ENCODE results near the gene RPA3. TPM values are rescaled to one million over a fixed set of nuclear protein-coding genes. Genes with fewer than 3 reads are reported as not detected.

The RPA3 gene
- total and polyA plus RNA-seq, 2 experiments from 2014 or later: 16.3 to 71.8 TPM

- 96 to 99% methylated on average over 4 of the region's 4 CpGs for WGBS, 2 experiments (ENCODE audit: low coverage in 1 of 2, low lambda C conversion rate in 2 of 2, missing lambda C conversion rate in 2 of 2)
- Histone ChIP-seq H3K4me3 (no peak overlapping the region), H3F3A (ENCODE audit: insufficient read depth) (no peaks in the 10 kb centered on the region), H3K27ac (no peak overlapping the region), H2AFZ (no peak overlapping the region), H3K36me3 (ENCODE audit: low read depth) (no peaks in the 10 kb centered on the region), H3K9ac (no peak overlapping the region), H3K9me3 (ENCODE audit: low read depth) (no peaks in the 10 kb centered on the region), H3K4me2 (ENCODE audit: unreplicated experiment) (no peak overlapping the region), H3K4me1 (ENCODE audit: insufficient read depth) (peaks cover 18% of the 10 kb centered on the region), H3K79me2 (ENCODE audit: insufficient read depth) (no peaks in the 10 kb centered on the region), H4K20me1 (ENCODE audit: insufficient read depth) (no peaks in the 10 kb centered on the region; the same call in 1 of the 2 replicates), H3K27me3 (replicated peaks; ENCODE audit: insufficient read depth) (no peaks in the 10 kb centered on the region), H3K9me2 (ENCODE audit: insufficient read depth) (no peaks in the 10 kb centered on the region)
- no peak for DNase-seq
- in situ Hi-C loops (cut with MboI): no loop called here
- TF ChIP-seq EZH2 (IDR thresholded peaks at IDR 0.05; ENCODE audit: insufficient read depth, poor library complexity, severe bottlenecking) (no peak), EZH2phosphoT487 (IDR thresholded peaks at IDR 0.05; ENCODE audit: insufficient read depth, low read depth) (no peak)
Measured at GRCh38 chr7:7704867-7705266, 13.5 kb downstream of the RPA3 start.

- no peak overlapping the region for H2AFZ ChIP-seq
- in situ Hi-C loops (cut with MboI): no loop called here
- H3K27ac ChIP-seq: no peak overlapping the region
- no peak overlapping the region for H3K4me2 ChIP-seq (ENCODE audit: unreplicated experiment)
- WGBS, 2 experiments (ENCODE audit: low coverage in 1 of 2, low lambda C conversion rate in 2 of 2, missing lambda C conversion rate in 2 of 2): 77 to 83% methylated on average over 7 of the region's 7 CpGs
- no peaks in the 10 kb centered on the region for H3K27me3 ChIP-seq (replicated peaks; ENCODE audit: insufficient read depth)
- no peak for TF ChIP-seq EZH2phosphoT487 (IDR thresholded peaks at IDR 0.05; ENCODE audit: insufficient read depth, low read depth)
- TF ChIP-seq EZH2 (IDR thresholded peaks at IDR 0.05; ENCODE audit: insufficient read depth, poor library complexity, severe bottlenecking): no peak
- H3K79me2 ChIP-seq (ENCODE audit: insufficient read depth): no peaks in the 10 kb centered on the region
- H3K9me2 ChIP-seq (ENCODE audit: insufficient read depth): no peaks in the 10 kb centered on the region
- H4K20me1 ChIP-seq (ENCODE audit: insufficient read depth): no peaks in the 10 kb centered on the region; the same call in 1 of the 2 replicates
- no peak overlapping the region for H3K4me3 ChIP-seq
- no peaks in the 10 kb centered on the region for H3K9me3 ChIP-seq (ENCODE audit: low read depth)
- H3K9ac ChIP-seq: no peak overlapping the region
- DNase-seq: no peak
- H3K4me1 ChIP-seq (ENCODE audit: insufficient read depth): peaks cover 18% of the 10 kb centered on the region
- no peaks in the 10 kb centered on the region for H3K36me3 ChIP-seq (ENCODE audit: low read depth)
- no peaks in the 10 kb centered on the region for H3F3A ChIP-seq (ENCODE audit: insufficient read depth)
Measured at GRCh38 chr7:7703427-7703826, 15.0 kb downstream of the RPA3 start.

- H4K20me1 ChIP-seq (ENCODE audit: insufficient read depth): no peaks in the 10 kb centered on the region; the same call in 1 of the 2 replicates
- WGBS, 2 experiments (ENCODE audit: low coverage in 1 of 2, low lambda C conversion rate in 2 of 2, missing lambda C conversion rate in 2 of 2): 4 to 11% methylated on average over 4 of the region's 4 CpGs
- H3K4me3 ChIP-seq: no peak overlapping the region
- H3K4me2 ChIP-seq (ENCODE audit: unreplicated experiment): peak overlapping the region; percentile 30
- TF ChIP-seq EZH2 (IDR thresholded peaks at IDR 0.05; ENCODE audit: insufficient read depth, poor library complexity, severe bottlenecking) (no peak), EZH2phosphoT487 (IDR thresholded peaks at IDR 0.05; ENCODE audit: insufficient read depth, low read depth) (no peak)
- peak; percentile 69 for DNase-seq
- 0 out of 2 replicates have a peak overlapping the region, but pooled peaks have one; percentile 6 for H2AFZ ChIP-seq
- in situ Hi-C loops (cut with MboI): no loop called here
- H3K27me3 ChIP-seq (replicated peaks; ENCODE audit: insufficient read depth): no peaks in the 10 kb centered on the region
- H3K9me3 ChIP-seq (ENCODE audit: low read depth): no peaks in the 10 kb centered on the region
- H3K27ac ChIP-seq: no peak overlapping the region
- peaks cover 16% of the 10 kb centered on the region for H3K4me1 ChIP-seq (ENCODE audit: insufficient read depth)
- no peak overlapping the region; the same call in 1 of the 2 replicates for H3K9ac ChIP-seq
- no peaks in the 10 kb centered on the region for H3K9me2 ChIP-seq (ENCODE audit: insufficient read depth)
- H3K36me3 ChIP-seq (ENCODE audit: low read depth): no peaks in the 10 kb centered on the region
- no peaks in the 10 kb centered on the region for H3K79me2 ChIP-seq (ENCODE audit: insufficient read depth)
- H3F3A ChIP-seq (ENCODE audit: insufficient read depth): 0 out of 2 replicates have a peak, but pooled peaks cover 2% of the 10 kb centered on the region
Measured at GRCh38 chr7:7702826-7703225, 15.6 kb downstream of the RPA3 start.

- no peak overlapping the region for H3K4me3 ChIP-seq
- H3K9me2 ChIP-seq (ENCODE audit: insufficient read depth): no peaks in the 10 kb centered on the region
- H4K20me1 ChIP-seq (ENCODE audit: insufficient read depth): no peaks in the 10 kb centered on the region; the same call in 1 of the 2 replicates
- in situ Hi-C loops (cut with MboI): no loop called here
- peaks cover 15% of the 10 kb centered on the region; the same call in 1 of the 2 replicates for H3F3A ChIP-seq (ENCODE audit: insufficient read depth)
- H3K36me3 ChIP-seq (ENCODE audit: low read depth): no peaks in the 10 kb centered on the region
- 0 out of 2 replicates have a peak, but pooled peaks cover 3% of the 10 kb centered on the region for H3K79me2 ChIP-seq (ENCODE audit: insufficient read depth)
- H3K4me2 ChIP-seq (ENCODE audit: unreplicated experiment): no peak overlapping the region
- no peak for DNase-seq
- H3K4me1 ChIP-seq (ENCODE audit: insufficient read depth): peaks cover 20% of the 10 kb centered on the region
- TF ChIP-seq EZH2 (IDR thresholded peaks at IDR 0.05; ENCODE audit: insufficient read depth, poor library complexity, severe bottlenecking) (no peak), EZH2phosphoT487 (IDR thresholded peaks at IDR 0.05; ENCODE audit: insufficient read depth, low read depth) (no peak)
- no peaks in the 10 kb centered on the region for H3K9me3 ChIP-seq (ENCODE audit: low read depth)
- H2AFZ ChIP-seq: no peak overlapping the region
- H3K9ac ChIP-seq: no peak overlapping the region
- no peak overlapping the region for H3K27ac ChIP-seq
- no peaks in the 10 kb centered on the region for H3K27me3 ChIP-seq (replicated peaks; ENCODE audit: insufficient read depth)
- 88 to 100% methylated on average over 1 of the region's 1 CpG for WGBS, 2 experiments (ENCODE audit: low coverage in 1 of 2, low lambda C conversion rate in 2 of 2, missing lambda C conversion rate in 2 of 2)
Measured at GRCh38 chr7:7701527-7701926, 16.9 kb downstream of the RPA3 start.

- Histone ChIP-seq H3K27ac (no peak overlapping the region), H3F3A (ENCODE audit: insufficient read depth) (peaks cover 23% of the 10 kb centered on the region; the same call in 1 of the 2 replicates)
- no peak for TF ChIP-seq EZH2phosphoT487 (IDR thresholded peaks at IDR 0.05; ENCODE audit: insufficient read depth, low read depth)
- no peak for TF ChIP-seq EZH2 (IDR thresholded peaks at IDR 0.05; ENCODE audit: insufficient read depth, poor library complexity, severe bottlenecking)
Measured at GRCh38 chr7:7699970-7700369, 18.4 kb downstream of the RPA3 start.

More at GRCh38 chr7:7699970-7700369, 18.4 kb downstream of the RPA3 start:
- H3K9me3 ChIP-seq (ENCODE audit: low read depth): no peaks in the 10 kb centered on the region
- 0 out of 2 replicates have a peak, but pooled peaks cover 3% of the 10 kb centered on the region for H3K79me2 ChIP-seq (ENCODE audit: insufficient read depth)
- no peaks in the 10 kb centered on the region for H4K20me1 ChIP-seq (ENCODE audit: insufficient read depth)
- H3K4me1 ChIP-seq (ENCODE audit: insufficient read depth): peaks cover 26% of the 10 kb centered on the region
- H3K9ac ChIP-seq: no peak overlapping the region
- no peak overlapping the region for H2AFZ ChIP-seq
- no peak overlapping the region for H3K4me3 ChIP-seq
- H3K9me2 ChIP-seq (ENCODE audit: insufficient read depth): no peaks in the 10 kb centered on the region
- H3K4me2 ChIP-seq (ENCODE audit: unreplicated experiment): no peak overlapping the region
- in situ Hi-C loops (cut with MboI): no loop called here
- no peak for DNase-seq
- H3K36me3 ChIP-seq (ENCODE audit: low read depth): no peaks in the 10 kb centered on the region
- no peaks in the 10 kb centered on the region for H3K27me3 ChIP-seq (replicated peaks; ENCODE audit: insufficient read depth)

Measured in GM23248 (cell line).